Type B pancreatic cell (in vitro differentiated cells): ENCODE data around the gene ARL14EPL. TPM values are rescaled to one million over a fixed set of nuclear protein-coding genes. Genes with fewer than 3 reads are reported as not detected.

Source experiments
- DNase-seq: peaks from one replicate; pipeline ENCODE4 v3.0.0; 2021; ENCODE audit warnings: mixed read lengths; ENCODE audit not compliant: unreplicated experiment; ENCODE audit errors: extremely low spot score
- H3K27ac Mint-ChIP-seq: 2 replicates; pipeline ENCODE4 v1.8.0; 2021; ENCODE audit warnings: mild to moderate bottlenecking, mixed read lengths
- H3K27me3 Mint-ChIP-seq: 2 replicates; pipeline ENCODE4 v1.8.0; 2021; ENCODE audit warnings: mixed read lengths
- H3K36me3 Mint-ChIP-seq: 2 replicates; pipeline ENCODE4 v1.8.0; 2021; ENCODE audit warnings: mixed read lengths
- H3K4me1 Mint-ChIP-seq: one replicate; pipeline ENCODE4 v1.8.0; 2021; ENCODE audit warnings: mixed read lengths; ENCODE audit not compliant: unreplicated experiment
- H3K4me3 Mint-ChIP-seq: 2 replicates; pipeline ENCODE4 v1.8.0; 2021; ENCODE audit warnings: mild to moderate bottlenecking, mixed read lengths
- H3K9me3 Mint-ChIP-seq: 2 replicates; pipeline ENCODE4 v1.8.0; 2021; ENCODE audit warnings: mixed read lengths
- total RNA-seq: library from RNA; stranded (reverse); gene quantifications from 2 replicates; pipeline ENCODE4 v1.2.1, GENCODE V29; 2021; ENCODE audit warnings: low replicate concordance
- TF ChIP-seq, protein P1 (sequence below): fragments of 200-600 bp; sonication (generic); conservative IDR thresholded peaks from 2 replicates; pipeline ENCODE4 v1.5.0; 2021; ENCODE audit warnings: antibody characterized with exemption, mild to moderate bottlenecking

ARL14EPL gene
- total RNA-seq, 1 donor from 2014 or later = not detected

DNA sequence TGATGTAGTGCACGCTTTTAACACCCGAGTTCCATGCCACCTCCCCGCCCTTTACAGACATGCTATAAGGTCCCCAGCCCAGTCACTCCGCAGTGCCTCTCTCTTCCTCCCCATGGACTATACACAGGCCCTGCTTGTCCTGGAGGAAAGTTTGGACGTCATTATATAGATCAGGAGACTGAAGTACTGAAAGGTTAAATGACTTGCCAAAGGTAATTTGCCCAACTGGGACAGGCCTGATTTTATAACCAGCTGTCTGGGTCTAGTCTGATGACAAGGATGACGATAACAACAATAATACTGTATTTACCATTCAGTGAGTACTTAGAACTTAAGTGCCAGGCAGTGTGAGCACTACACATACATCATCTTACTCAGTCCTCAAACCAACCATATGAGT is 36.9 kb upstream of the ARL14EPL start:
- peaks cover 4% of the 10 kb centered on the region for H3K27me3 Mint-ChIP-seq
- DNase-seq = no peak
- H3K9me3 Mint-ChIP-seq = no peaks in the 10 kb centered on the region
- H3K27ac Mint-ChIP-seq = no peak overlapping the region
- H3K36me3 Mint-ChIP-seq = no peaks in the 10 kb centered on the region
- no peak overlapping the region for H3K4me3 Mint-ChIP-seq
- no peaks in the 10 kb centered on the region for H3K4me1 Mint-ChIP-seq
- TF ChIP-seq, protein P1, sequence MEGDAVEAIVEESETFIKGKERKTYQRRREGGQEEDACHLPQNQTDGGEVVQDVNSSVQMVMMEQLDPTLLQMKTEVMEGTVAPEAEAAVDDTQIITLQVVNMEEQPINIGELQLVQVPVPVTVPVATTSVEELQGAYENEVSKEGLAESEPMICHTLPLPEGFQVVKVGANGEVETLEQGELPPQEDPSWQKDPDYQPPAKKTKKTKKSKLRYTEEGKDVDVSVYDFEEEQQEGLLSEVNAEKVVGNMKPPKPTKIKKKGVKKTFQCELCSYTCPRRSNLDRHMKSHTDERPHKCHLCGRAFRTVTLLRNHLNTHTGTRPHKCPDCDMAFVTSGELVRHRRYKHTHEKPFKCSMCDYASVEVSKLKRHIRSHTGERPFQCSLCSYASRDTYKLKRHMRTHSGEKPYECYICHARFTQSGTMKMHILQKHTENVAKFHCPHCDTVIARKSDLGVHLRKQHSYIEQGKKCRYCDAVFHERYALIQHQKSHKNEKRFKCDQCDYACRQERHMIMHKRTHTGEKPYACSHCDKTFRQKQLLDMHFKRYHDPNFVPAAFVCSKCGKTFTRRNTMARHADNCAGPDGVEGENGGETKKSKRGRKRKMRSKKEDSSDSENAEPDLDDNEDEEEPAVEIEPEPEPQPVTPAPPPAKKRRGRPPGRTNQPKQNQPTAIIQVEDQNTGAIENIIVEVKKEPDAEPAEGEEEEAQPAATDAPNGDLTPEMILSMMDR = no peak

DNA sequence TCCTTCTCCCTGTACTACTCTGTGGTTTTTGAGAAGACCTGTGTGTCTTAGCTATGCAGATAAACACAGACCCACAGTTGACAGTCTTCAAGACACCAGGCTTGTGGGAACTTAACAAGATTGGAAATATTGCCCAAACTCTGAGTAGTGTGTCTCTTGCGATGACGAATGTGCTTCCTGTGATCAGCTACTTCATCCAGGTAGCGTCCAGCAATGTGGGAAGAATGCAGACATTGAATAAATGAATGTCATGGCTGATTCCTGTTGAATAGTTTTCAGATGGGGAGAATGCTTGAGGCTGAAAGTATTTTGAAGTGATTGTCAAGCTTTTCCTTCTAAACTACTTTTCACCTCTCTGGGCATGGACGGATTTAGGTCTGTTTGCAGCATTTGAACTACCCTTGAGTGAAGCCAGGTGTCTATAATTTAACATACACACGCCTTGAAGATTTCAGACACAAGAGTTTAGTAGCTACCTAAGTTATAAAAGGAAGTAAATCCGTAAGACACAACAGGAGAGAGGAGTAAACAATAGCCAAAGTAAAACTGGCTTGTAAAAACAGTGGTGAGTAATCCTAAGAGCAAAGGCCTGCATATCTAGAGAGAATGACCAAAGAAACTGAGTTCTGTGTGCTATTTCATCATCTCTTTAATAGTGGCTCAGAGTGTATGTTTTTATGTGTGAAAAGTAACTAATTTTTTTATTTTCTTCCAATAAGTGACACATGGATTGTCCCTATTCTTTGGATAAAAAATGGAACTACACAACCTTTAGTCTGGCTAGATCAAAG is 30.0 kb upstream of the ARL14EPL start:
- H3K27me3 Mint-ChIP-seq = no peaks in the 10 kb centered on the region
- no peak for DNase-seq
- H3K36me3 Mint-ChIP-seq = no peaks in the 10 kb centered on the region
- H3K27ac Mint-ChIP-seq = no peak overlapping the region
- no peaks in the 10 kb centered on the region for H3K9me3 Mint-ChIP-seq
- no peaks in the 10 kb centered on the region for H3K4me1 Mint-ChIP-seq
- no peak overlapping the region for H3K4me3 Mint-ChIP-seq
- TF ChIP-seq, protein P1 = no peak

DNA sequence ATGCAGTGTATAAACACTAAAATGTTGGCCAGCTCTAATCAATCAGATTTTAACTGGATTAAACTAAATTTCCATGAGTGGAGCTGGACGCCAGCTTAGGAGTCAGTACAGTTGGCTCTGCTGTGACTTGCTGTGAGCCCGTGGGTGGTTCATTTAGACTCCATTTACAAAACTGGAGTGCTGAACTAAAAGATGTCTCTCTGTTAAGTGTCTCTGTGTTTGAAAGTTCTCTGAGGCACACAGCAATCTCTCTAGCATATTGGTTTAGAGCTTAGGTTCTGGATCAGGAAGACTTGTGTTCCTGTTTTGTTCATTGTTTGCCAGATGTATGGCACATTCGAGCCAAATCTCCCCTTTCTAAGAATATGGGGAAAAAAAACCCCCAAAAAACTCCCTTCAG is 28.0 kb upstream of the ARL14EPL start:
- Mint-ChIP-seq H3K9me3 (no peaks in the 10 kb centered on the region), H3K36me3 (no peaks in the 10 kb centered on the region), H3K4me3 (no peak overlapping the region), H3K27me3 (no peaks in the 10 kb centered on the region), H3K27ac (no peak overlapping the region), H3K4me1 (no peaks in the 10 kb centered on the region)
- DNase-seq = no peak
- TF ChIP-seq, protein P1 = no peak

DNA sequence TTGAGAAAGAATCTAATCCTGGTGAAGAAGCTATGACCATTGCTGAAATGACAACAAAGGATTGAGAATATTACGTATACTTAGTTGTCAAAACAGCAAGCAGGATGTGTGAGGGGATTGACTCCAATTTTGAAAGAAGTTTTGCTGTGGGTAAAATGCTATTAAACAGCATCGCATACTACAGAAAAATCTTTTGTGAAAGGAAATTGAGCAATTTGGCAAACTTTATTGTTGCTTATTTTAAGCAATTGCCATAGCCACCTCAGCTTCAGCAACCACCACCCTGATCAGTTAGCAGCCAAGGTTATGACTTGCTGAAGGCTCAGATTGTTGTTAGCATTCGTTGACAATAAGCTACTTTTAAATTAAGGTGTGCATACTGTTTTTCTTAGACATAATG is 22.5 kb upstream of the ARL14EPL start:
- Mint-ChIP-seq H3K9me3 (no peaks in the 10 kb centered on the region), H3K27me3 (peaks cover 4% of the 10 kb centered on the region), H3K4me1 (peaks cover 11% of the 10 kb centered on the region), H3K36me3 (no peaks in the 10 kb centered on the region), H3K4me3 (no peak overlapping the region), H3K27ac (no peak overlapping the region)
- no peak for DNase-seq
- TF ChIP-seq, protein P1 = no peak

DNA sequence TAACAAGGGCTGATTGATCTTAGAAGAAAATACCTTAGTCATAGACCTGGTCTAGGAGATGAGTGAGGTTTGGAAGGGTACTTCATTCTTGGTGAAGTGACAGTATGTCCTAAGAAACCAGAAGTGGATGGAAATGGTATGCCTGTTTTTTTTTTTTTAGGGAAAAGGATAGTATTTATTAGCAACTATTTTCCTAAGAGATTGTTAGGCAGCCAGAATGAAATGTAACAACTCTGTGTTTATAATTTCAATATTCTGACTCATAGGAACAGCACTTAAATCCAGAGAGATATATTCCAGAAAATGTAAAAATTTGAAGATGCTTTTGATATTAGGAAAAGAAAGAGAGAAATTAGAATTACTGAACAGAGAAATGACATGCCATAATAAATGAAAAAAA is 21.2 kb upstream of the ARL14EPL start:
- no peaks in the 10 kb centered on the region for H3K36me3 Mint-ChIP-seq
- TF ChIP-seq, protein P1 = no peak
- no peak overlapping the region for H3K27ac Mint-ChIP-seq
- peaks cover 4% of the 10 kb centered on the region for H3K27me3 Mint-ChIP-seq
- H3K4me1 Mint-ChIP-seq = peaks cover 11% of the 10 kb centered on the region
- DNase-seq = no peak
- H3K9me3 Mint-ChIP-seq = no peaks in the 10 kb centered on the region
- H3K4me3 Mint-ChIP-seq = no peak overlapping the region
